Breast epithelium (tissue), 3 donors: ENCODE measurements around the gene TMEM25.

Source experiments
- POLR2A ChIP-seq: fragments of 450-650 bp; IDR thresholded peaks from one replicate; pipeline ENCODE4 v1.6.1; 2016; ENCODE audit warnings: antibody characterized with exemption, mild to moderate bottlenecking, moderate library complexity
- TF ChIP-seq, protein P1 (sequence below), 3 donors: fragments of 450-650 bp; IDR thresholded peaks; one replicate each; pipeline ENCODE4 v1.5.1; 2016 to 2017; ENCODE audit warnings: antibody characterized with exemption in 3 of 3, mild to moderate bottlenecking in 3 of 3, moderate library complexity in 3 of 3

DNA sequence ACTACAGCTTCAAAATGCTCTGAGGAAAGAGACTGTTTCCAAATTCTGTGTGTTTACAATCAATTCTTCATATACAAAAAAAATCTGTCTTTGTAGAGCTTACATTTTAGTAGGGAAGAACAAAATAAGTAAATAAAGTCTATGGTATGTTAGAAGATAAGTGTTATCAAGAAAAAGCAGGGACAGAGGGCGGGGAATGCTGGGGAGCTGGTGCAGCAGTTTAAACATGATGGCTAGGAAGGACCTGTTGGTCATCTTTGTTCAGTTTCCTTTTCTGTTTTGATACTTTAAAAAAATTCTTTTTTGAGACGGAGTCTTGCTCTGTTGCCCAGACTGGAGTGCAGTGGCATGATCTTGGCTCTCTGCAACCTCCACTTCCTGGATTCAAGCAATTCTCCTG, 16.1 kb downstream of the TMEM25 start:
- TF ChIP-seq, protein P1, sequence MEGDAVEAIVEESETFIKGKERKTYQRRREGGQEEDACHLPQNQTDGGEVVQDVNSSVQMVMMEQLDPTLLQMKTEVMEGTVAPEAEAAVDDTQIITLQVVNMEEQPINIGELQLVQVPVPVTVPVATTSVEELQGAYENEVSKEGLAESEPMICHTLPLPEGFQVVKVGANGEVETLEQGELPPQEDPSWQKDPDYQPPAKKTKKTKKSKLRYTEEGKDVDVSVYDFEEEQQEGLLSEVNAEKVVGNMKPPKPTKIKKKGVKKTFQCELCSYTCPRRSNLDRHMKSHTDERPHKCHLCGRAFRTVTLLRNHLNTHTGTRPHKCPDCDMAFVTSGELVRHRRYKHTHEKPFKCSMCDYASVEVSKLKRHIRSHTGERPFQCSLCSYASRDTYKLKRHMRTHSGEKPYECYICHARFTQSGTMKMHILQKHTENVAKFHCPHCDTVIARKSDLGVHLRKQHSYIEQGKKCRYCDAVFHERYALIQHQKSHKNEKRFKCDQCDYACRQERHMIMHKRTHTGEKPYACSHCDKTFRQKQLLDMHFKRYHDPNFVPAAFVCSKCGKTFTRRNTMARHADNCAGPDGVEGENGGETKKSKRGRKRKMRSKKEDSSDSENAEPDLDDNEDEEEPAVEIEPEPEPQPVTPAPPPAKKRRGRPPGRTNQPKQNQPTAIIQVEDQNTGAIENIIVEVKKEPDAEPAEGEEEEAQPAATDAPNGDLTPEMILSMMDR (IDR thresholded peaks at IDR 0.05) = no peak
- TF ChIP-seq POLR2A = no peak
